ENCODE measurements around the gene LRRC43.

DNA sequence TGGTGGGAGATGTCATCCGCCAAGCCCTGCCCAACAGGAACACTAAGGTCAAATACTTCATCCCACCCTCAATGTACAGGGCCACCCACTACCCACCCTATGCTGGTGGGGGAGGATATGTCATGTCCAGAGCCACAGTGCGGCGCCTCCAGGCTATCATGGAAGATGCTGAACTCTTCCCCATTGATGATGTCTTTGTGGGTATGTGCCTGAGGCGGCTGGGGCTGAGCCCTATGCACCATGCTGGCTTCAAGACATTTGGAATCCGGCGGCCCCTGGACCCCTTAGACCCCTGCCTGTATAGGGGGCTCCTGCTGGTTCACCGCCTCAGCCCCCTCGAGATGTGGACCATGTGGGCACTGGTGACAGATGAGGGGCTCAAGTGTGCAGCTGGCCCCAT, 24.1 kb downstream of the LRRC43 start:
- TF ChIP-seq CTCF (conservative IDR thresholded peaks at IDR 0.05), result no peak
- TF ChIP-seq ZFX (IDR thresholded peaks at IDR 0.05), result no peak
